Thyroid gland (tissue), 4 donors: ENCODE results near the gene TUBB1. TPM values are rescaled to one million over a fixed set of nuclear protein-coding genes. Genes with fewer than 3 reads are reported as not detected.
"Not testable (repeated sequence)": the region's sequence is repeated elsewhere in the genome, so short reads cannot be mapped to it uniquely, and the experiment has no call there.

Experiments used
- DNase-seq, 2 donors: peaks; one replicate each; pipeline ENCODE4 v3.0.0-alpha.2; 2019
- H3K27ac ChIP-seq, 3 donors: fragments of 200-600 bp; sonication (generic); 1 replicate in 2 of 3; 2 replicates in 1 of 3; pipeline ENCODE4 v1.5.1; 2016 to 2019; ENCODE audit warnings: mild to moderate bottlenecking in 1 of 3, moderate library complexity in 1 of 3
- H3K27me3 ChIP-seq: fragments of 200-600 bp; sonication (generic); one replicate; pipeline ENCODE4 v1.5.1; 2019
- H3K36me3 ChIP-seq, 2 donors: fragments of 200-600 bp; sonication (generic); one replicate each; pipeline ENCODE4 v1.5.1; 2016 to 2019
- H3K4me1 ChIP-seq, 2 donors: fragments of 200-600 bp; sonication (generic); one replicate each; pipeline ENCODE4 v1.5.1; 2017 to 2019
- H3K4me3 ChIP-seq, 3 donors: fragments of 200-600 bp; sonication (generic); replicated peaks in 1 of 3; 1 replicate in 2 of 3; 2 replicates in 1 of 3; pipeline ENCODE4 v1.5.1; 2016; ENCODE audit warnings: mild to moderate bottlenecking in 1 of 3
- H3K9me3 ChIP-seq: fragments of 200-600 bp; sonication (generic); one replicate; pipeline ENCODE4 v1.5.1; 2017
- POLR2A ChIP-seq, 2 donors: fragments of 450-650 bp; IDR thresholded peaks; one replicate each; pipeline ENCODE4 v1.6.1; 2017; ENCODE audit warnings: antibody characterized with exemption in 2 of 2, mild to moderate bottlenecking in 2 of 2, moderate library complexity in 1 of 2
- WGBS, 2 donors: methylation state at CpG; one replicate each; pipeline ENCODE4 v1.1.5; 2017; 5-methylcytosine and 5-hydroxymethylcytosine counted together
- intact Hi-C: fragments of 100-400 bp; cut with DNase I; formaldehyde crosslinking; loops from one replicate; pipeline ENCODE4 v1.15.1; 2023
- total RNA-seq, 4 donors: library from RNA; depleted of rRNA; stranded (reverse); fragments of >200 nt; gene quantifications; one replicate each; pipeline ENCODE4 v1.2.3, GENCODE V29; 2016
- TF ChIP-seq, protein P1 (sequence below), 6 experiments: fragments of 200-600 bp in 3 of 6; fragments of 450-650 bp in 3 of 6; sonication (generic) in 3 of 6; IDR thresholded peaks; one replicate each; pipeline ENCODE4 v1.5.1; 2016 to 2019; ENCODE audit warnings: antibody characterized with exemption in 6 of 6, mild to moderate bottlenecking in 2 of 6, inconsistent platforms in 1 of 6, moderate library complexity in 1 of 6

TUBB1 gene
- total RNA-seq, 4 donors from 2014 or later: 0.11 to 0.46 TPM; not detected in 2

DNA sequence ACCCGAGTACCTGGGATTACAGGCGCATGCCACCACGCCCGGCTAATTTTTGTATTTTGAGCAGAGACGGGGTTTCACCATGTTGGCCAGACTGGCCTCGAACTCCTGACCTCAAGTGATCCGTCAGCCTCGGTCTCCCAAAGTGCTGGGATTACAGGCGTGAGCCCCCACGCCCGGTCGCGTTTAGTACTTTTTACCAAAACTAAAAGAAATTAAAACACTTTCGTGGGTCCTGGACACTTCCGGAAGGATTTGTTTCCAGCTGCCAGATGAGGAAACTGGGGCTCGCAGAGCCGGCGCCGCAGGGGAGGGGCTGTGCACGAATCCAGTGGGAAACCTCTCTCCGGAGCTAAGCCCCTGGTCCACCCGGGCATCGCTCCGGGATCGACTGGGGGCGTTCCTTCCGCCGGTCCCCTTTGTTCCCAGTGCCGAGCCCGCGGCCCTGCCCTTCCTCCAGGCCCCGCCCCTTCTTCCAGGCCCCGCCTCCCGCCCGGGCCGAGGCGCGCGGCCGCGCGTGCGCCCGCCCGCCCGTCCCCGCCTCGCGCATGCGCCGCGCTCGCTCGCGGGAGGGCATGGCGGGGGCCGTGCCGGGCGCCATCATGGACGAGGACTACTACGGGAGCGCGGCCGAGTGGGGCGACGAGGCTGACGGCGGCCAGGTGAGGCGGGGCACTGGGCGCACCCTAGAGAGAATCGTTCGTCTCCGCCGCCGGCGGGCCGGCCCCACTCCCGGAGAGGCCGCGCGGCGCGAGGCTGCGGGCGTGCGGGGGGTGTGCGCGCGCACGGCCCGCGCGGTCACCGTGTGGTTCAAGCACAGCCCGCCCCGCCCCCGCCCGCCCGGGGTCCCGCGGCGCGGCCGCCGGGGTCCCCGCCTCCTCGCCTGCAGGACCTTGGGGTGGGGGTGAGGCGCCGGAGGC is 38.3 kb upstream of the TUBB1 start, which contains the start of gene NELFCD:
NELFCD (plus strand) TSS at position 546 of the 917 bp plus-strand sequence; CDS start at position 600, 54 bp downstream.
- TF ChIP-seq, protein P1, sequence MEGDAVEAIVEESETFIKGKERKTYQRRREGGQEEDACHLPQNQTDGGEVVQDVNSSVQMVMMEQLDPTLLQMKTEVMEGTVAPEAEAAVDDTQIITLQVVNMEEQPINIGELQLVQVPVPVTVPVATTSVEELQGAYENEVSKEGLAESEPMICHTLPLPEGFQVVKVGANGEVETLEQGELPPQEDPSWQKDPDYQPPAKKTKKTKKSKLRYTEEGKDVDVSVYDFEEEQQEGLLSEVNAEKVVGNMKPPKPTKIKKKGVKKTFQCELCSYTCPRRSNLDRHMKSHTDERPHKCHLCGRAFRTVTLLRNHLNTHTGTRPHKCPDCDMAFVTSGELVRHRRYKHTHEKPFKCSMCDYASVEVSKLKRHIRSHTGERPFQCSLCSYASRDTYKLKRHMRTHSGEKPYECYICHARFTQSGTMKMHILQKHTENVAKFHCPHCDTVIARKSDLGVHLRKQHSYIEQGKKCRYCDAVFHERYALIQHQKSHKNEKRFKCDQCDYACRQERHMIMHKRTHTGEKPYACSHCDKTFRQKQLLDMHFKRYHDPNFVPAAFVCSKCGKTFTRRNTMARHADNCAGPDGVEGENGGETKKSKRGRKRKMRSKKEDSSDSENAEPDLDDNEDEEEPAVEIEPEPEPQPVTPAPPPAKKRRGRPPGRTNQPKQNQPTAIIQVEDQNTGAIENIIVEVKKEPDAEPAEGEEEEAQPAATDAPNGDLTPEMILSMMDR (IDR thresholded peaks at IDR 0.05): no peak
- TF ChIP-seq POLR2A (IDR thresholded peaks at IDR 0.05): peak; percentile 70 to 96
- Histone ChIP-seq H3K27ac (peak within 1 kb of the TSS; percentile 67 to 83 (median 72)), H3K4me3 (peak within 1 kb of the TSS; percentile 34 to 85 (median 65)), H3K9me3 (no peaks in the 10 kb centered on the region), H3K27me3 (no peaks in the 10 kb centered on the region), H3K36me3 (no peaks in the 10 kb centered on the region), H3K4me1 (peaks cover 32 to 34% of the 10 kb centered on the region in 2 donors)
- intact Hi-C loops: loop anchor here (10.0 kb wide), 1 partner anchor 54 kb away; the partner anchor contains the start of gene ATP5F1E
- DNase-seq: peak; percentile 79 to 84
- 41 to 45% methylated on average over 18 to 25 of the region's 109 CpGs for WGBS, 2 donors

DNA sequence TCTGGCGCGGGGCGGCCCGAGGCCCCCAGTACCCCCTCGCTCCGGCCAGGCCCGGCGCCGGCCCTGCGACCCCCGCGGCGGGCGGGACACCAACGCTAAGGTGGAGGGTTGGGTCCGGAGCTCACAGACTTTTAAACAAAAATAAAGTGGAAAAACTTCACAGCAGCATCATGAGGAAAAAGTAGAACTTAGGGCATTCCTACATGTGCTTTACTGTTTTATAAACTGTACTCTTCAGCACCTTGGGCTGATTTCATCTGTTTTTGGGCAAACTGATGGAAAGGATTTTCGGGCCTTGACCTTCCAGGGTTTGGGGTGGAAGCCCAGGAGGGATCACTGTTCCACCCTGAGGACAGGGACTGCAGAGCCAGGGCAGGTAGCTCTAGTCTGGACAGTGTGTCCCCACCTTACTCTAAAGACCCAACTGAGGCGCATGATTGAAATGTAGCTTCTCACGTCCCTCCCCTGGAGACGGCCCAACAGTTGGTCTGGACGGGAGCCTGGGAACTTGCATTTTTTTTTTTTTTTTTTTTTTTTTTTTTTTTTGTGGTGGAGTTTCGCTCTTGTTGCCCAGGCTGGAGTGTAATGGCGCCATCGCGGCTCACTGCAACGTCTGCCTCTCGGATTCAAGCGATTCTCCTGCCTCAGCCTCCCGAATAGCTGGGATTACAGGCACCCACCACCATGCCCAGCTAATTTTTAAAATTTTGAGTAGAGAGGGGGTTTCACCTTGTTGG is 37.4 kb upstream of the TUBB1 start:
- WGBS, 2 donors: 15 to 31% methylated on average over 21 to 29 of the region's 29 CpGs
- Histone ChIP-seq H3K27me3 (no peaks in the 10 kb centered on the region), H3K4me3 (peak overlapping the region; percentile 8 to 65 (median 34)), H3K27ac (peak overlapping the region; percentile 48 to 83 (median 67)), H3K9me3 (no peaks in the 10 kb centered on the region), H3K4me1 (peaks cover 40 to 41% of the 10 kb centered on the region in 2 donors), H3K36me3 (no peaks in the 10 kb centered on the region)
- peak; percentile 27 to 30 for DNase-seq
- no peak for TF ChIP-seq POLR2A (IDR thresholded peaks at IDR 0.05)
- intact Hi-C loops: loop anchor here (10.0 kb wide), 1 partner anchor 53 kb away; the partner anchor contains the start of gene ATP5F1E

DNA sequence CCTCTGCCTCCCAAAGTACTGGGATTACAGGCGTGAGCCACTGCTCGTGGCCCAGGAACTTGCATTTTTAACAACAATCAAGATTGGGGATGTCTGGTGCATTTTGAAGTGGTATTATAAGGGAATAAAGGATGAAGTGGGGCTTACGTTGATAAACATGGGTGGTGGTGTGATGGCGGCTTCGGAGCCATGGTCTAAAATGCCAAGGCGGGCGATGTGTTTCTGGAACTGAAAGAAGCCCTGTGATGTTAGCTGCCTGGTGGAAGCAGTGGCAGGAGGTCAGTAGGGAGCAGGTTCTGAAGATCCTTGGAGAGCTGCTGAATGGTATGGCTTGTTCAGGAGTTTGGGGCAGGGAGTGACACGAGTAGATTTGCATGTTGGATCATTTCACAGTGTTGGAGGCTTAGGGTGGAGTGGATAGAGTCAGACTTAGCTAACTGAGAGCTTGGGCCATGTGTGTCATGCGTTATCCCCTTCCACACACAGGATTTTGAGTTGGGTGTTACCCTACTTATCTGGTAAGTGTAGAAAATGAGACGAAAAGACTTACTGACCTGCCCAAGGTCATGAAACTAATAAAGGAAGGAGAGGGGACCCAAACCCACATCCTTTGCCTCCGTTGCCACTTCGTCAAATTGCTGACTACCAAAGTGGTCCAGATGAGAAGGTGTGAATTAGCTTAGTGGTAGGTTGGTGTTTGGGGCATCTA is 36.7 kb upstream of the TUBB1 start:
- Histone ChIP-seq H3K9me3 (no peaks in the 10 kb centered on the region), H3K4me3 (peak overlapping the region in 1 of 3 donors; percentile 65), H3K36me3 (peaks cover under 1 to 6% of the 10 kb centered on the region in 2 donors), H3K27ac (peak overlapping the region in 2 of 3 donors; percentile 12 to 83), H3K4me1 (peaks cover 47 to 48% of the 10 kb centered on the region in 2 donors), H3K27me3 (no peaks in the 10 kb centered on the region)
- intact Hi-C loops: loop anchor here (10.0 kb wide), 1 partner anchor 52 kb away; the partner anchor contains the start of gene ATP5F1E
- no peak for DNase-seq
- TF ChIP-seq POLR2A (IDR thresholded peaks at IDR 0.05): no peak
- TF ChIP-seq, protein P1 (IDR thresholded peaks at IDR 0.05): no peak
- 84 to 92% methylated on average over 12 of the region's 12 CpGs for WGBS, 2 donors

DNA sequence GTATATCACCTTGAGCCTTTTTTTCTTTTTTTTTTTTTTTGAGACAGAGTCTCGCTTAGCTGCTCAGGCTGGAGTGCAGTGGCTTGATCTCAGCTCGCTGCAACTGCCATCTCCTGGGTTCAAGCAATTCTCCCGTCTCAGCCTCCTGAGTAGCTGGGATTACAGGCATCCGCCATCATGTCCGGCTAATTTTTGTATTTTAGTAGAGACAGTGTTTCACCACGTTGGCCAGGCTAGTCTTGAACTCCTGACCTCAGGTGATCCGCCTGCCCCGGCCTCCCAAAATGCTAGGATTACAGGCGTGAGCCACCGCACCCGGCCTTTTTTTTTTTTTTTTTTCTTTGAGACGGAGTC is 36.1 kb upstream of the TUBB1 start:
- WGBS, 2 donors: 96 to 97% methylated on average over 12 of the region's 12 CpGs
- H3K27me3 ChIP-seq, H3K9me3 ChIP-seq, H3K4me3 ChIP-seq, DNase-seq: not testable (repeated sequence)
- H3K27ac ChIP-seq: peak overlapping the region in 1 of 3 donors; percentile 21
- intact Hi-C loops: loop anchor here (10.0 kb wide), 1 partner anchor 52 kb away; the partner anchor contains the start of gene ATP5F1E
- peaks cover 50 to 54% of the 10 kb centered on the region in 2 donors for H3K4me1 ChIP-seq
- peaks cover 6 to 12% of the 10 kb centered on the region in 2 donors for H3K36me3 ChIP-seq

DNA sequence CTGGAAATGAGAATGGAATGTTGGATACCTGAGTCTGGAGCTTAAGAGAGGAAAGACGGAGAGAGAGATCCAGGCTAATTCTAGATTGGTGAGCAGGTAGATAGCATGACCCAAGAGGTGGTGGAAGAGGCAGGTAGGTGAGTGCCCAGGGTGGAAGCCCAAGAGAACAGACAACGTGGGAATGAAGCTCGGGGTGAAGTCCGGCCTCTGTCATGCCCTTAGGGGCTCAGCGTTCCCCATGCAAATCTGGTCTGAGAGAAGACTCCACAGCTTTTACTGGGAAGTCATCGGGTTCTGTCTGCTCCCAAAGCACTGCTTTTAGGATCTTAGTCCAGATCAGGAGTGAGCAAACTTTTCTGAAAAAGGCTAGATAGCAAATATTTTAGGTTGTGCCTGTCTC is 34.5 kb upstream of the TUBB1 start:
- Histone ChIP-seq H3K27ac (peak overlapping the region in 2 of 3 donors; percentile 7 to 87), H3K4me1 (peaks cover 59 to 62% of the 10 kb centered on the region in 2 donors), H3K27me3 (no peaks in the 10 kb centered on the region), H3K36me3 (peaks cover 19 to 23% of the 10 kb centered on the region in 2 donors), H3K9me3 (no peaks in the 10 kb centered on the region), H3K4me3 (no peak overlapping the region)
- intact Hi-C loops: loop anchor here (10.0 kb wide), 1 partner anchor 50 kb away; the partner anchor contains the start of gene ATP5F1E
- no peak for DNase-seq
- no peak for TF ChIP-seq POLR2A (IDR thresholded peaks at IDR 0.05)
- TF ChIP-seq, protein P1 (IDR thresholded peaks at IDR 0.05): no peak
- WGBS, 2 donors: 87 to 89% methylated on average over 6 of the region's 6 CpGs
